Right ventricle myocardium superior (tissue), 1 donor: ENCODE results near the gene ITGAD. TPM values are rescaled to one million over a fixed set of nuclear protein-coding genes. Genes with fewer than 3 reads are reported as not detected.
"Not testable (repeated sequence)": the region's sequence is repeated elsewhere in the genome, so short reads cannot be mapped to it uniquely, and the experiment has no call there.

ENCODE experiments used
- ATAC-seq: fragments of 200-7000 bp; cut with Tn5 transposase; one replicate; pipeline ENCODE4 v1.9.1; 2020; ENCODE audit warnings: mild to moderate bottlenecking; ENCODE audit not compliant: poor library complexity
- DNase-seq: peaks from one replicate; pipeline ENCODE4 v3.0.0-alpha.2; 2020
- intact Hi-C: fragments of 100-400 bp; cut with DNase I; formaldehyde crosslinking; loops from one replicate; pipeline ENCODE4 v1.11.2; 2022
- total RNA-seq: library from RNA; stranded (reverse); fragmentation: NEBNext Ultra II Directional; extraction: Animal tissue kit (Norgen Biotek cat#: 25700); gene quantifications from one replicate; pipeline ENCODE4 v1.2.1, GENCODE V29; 2021
- donor health status: DM: no; HTN: yes; CAD: no; lungs with severe emphysema.

Gene ITGAD
- total RNA-seq, 1 donor from 2014 or later = not detected

GRCh38 chr16:31420037-31420436 is 26.9 kb downstream of the ITGAD start:
- DNase-seq = no peak
- ATAC-seq = no peak
- intact Hi-C loops = no loop called here

- ATAC-seq (no peak), DNase-seq (no peak)
- intact Hi-C loops = no loop called here
Measured at GRCh38 chr16:31421587-31421986, 28.5 kb downstream of the ITGAD start.

GRCh38 chr16:31423241-31423640 is 30.1 kb downstream of the ITGAD start:
- intact Hi-C loops = no loop called here
- ATAC-seq = peak; percentile 11
- no peak for DNase-seq

GRCh38 chr16:31423801-31424200 is 30.7 kb downstream of the ITGAD start:
- ATAC-seq (peak; percentile 4), DNase-seq (no peak)
- intact Hi-C loops = no loop called here

GRCh38 chr16:31427441-31428278 is 34.5 kb downstream of the ITGAD start:
- DNase-seq = peak; percentile 86
- peak; percentile 37 for ATAC-seq
- intact Hi-C loops = no loop called here

GRCh38 chr16:31428279-31428597 is 35.1 kb downstream of the ITGAD start, which contains the start of gene COX6A2:
COX6A2 (minus strand) TSS chr16:31428360; CDS start chr16:31428325, 35 bp downstream.
- ATAC-seq (peak; percentile 74), DNase-seq (peak; percentile 71)
- intact Hi-C loops = no loop called here

- intact Hi-C loops = no loop called here
- ATAC-seq (peak; percentile 10), DNase-seq (no peak)
Measured at GRCh38 chr16:31428638-31429247, 35.6 kb downstream of the ITGAD start.

GRCh38 chr16:31429314-31429713 is 36.2 kb downstream of the ITGAD start:
- ATAC-seq (peak; percentile 70), DNase-seq (no peak)
- intact Hi-C loops = no loop called here

GRCh38 chr16:31429796-31430195 is 36.7 kb downstream of the ITGAD start:
- ATAC-seq (no peak), DNase-seq (no peak)
- intact Hi-C loops = no loop called here

- DNase-seq = no peak
- no peak for ATAC-seq
- intact Hi-C loops = no loop called here
Measured at GRCh38 chr16:31430380-31431052, 37.4 kb downstream of the ITGAD start.

GRCh38 chr16:31435341-31436220 is 42.4 kb downstream of the ITGAD start:
- ATAC-seq (no peak), DNase-seq (no peak)
- intact Hi-C loops = no loop called here

- DNase-seq (no peak), ATAC-seq (no peak)
- intact Hi-C loops = no loop called here
Measured at GRCh38 chr16:31436221-31437045, 43.3 kb downstream of the ITGAD start.

- no peak for DNase-seq
- ATAC-seq = no peak
- intact Hi-C loops = no loop called here
Measured at GRCh38 chr16:31438414-31438813, 45.3 kb downstream of the ITGAD start.

GRCh38 chr16:31439023-31439422 is 45.9 kb downstream of the ITGAD start:
- ATAC-seq, intact Hi-C loops, DNase-seq: not testable (repeated sequence)

- no peak for DNase-seq
- intact Hi-C loops = no loop called here
- no peak for ATAC-seq
Measured at GRCh38 chr16:31439519-31439918, 46.4 kb downstream of the ITGAD start.

GRCh38 chr16:31440516-31441184 is 47.5 kb downstream of the ITGAD start:
- DNase-seq (no peak), ATAC-seq (no peak)
- intact Hi-C loops = loop anchor here (5.0 to 10.0 kb wide), 2 partner anchors 256 to 453 kb away; partner anchors contain the start of genes FUS and HSD3B7

- DNase-seq (no peak), ATAC-seq (peak; percentile 1)
Measured at GRCh38 chr16:31441956-31442355, 48.8 kb downstream of the ITGAD start.

More at GRCh38 chr16:31441956-31442355, 48.8 kb downstream of the ITGAD start:
- intact Hi-C loops = loop anchor here (5.0 to 10.0 kb wide), 2 partner anchors 257 to 455 kb away; partner anchors contain the start of genes FUS and HSD3B7
